Measurements from ENCODE around the gene SMARCA5.

DNA sequence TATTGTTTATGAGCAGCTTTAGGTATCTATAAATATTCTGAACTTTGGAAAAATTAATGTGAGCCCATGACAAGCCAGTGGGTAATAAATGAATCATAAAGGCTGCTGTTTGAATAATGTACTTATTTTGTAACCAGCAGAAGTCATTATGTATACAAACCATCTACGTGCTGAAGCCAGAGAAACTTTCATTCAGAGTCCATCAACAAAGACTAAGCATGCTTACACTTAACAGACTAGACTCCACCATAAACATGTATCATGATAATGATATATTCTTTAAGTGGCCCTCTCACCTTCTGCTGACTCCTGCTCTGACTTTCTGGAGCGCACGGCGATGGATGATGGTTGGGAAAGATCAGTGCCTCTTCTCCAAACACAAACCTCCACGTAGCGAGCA, 72.0 kb downstream of the SMARCA5 start:
- TF ChIP-seq ZNF121 (tag by site-specific recombination; IDR thresholded peaks at IDR 0.05) = no peak
- TF ChIP-seq ZNF302 (tag by site-specific recombination; IDR thresholded peaks at IDR 0.05; ENCODE audit: low read depth) = no peak
- TF ChIP-seq, protein P1, sequence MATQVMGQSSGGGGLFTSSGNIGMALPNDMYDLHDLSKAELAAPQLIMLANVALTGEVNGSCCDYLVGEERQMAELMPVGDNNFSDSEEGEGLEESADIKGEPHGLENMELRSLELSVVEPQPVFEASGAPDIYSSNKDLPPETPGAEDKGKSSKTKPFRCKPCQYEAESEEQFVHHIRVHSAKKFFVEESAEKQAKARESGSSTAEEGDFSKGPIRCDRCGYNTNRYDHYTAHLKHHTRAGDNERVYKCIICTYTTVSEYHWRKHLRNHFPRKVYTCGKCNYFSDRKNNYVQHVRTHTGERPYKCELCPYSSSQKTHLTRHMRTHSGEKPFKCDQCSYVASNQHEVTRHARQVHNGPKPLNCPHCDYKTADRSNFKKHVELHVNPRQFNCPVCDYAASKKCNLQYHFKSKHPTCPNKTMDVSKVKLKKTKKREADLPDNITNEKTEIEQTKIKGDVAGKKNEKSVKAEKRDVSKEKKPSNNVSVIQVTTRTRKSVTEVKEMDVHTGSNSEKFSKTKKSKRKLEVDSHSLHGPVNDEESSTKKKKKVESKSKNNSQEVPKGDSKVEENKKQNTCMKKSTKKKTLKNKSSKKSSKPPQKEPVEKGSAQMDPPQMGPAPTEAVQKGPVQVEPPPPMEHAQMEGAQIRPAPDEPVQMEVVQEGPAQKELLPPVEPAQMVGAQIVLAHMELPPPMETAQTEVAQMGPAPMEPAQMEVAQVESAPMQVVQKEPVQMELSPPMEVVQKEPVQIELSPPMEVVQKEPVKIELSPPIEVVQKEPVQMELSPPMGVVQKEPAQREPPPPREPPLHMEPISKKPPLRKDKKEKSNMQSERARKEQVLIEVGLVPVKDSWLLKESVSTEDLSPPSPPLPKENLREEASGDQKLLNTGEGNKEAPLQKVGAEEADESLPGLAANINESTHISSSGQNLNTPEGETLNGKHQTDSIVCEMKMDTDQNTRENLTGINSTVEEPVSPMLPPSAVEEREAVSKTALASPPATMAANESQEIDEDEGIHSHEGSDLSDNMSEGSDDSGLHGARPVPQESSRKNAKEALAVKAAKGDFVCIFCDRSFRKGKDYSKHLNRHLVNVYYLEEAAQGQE (tag by site-specific recombination; IDR thresholded peaks at IDR 0.05) = no peak
- TF ChIP-seq MYNN (tag by site-specific recombination; IDR thresholded peaks at IDR 0.05; ENCODE audit: borderline replicate concordance) = no peak
- no peak for TF ChIP-seq ZNF544 (tag by site-specific recombination; IDR thresholded peaks at IDR 0.05)
- TF ChIP-seq CTCF (tag by site-specific recombination; IDR thresholded peaks at IDR 0.05) = no peak
- TF ChIP-seq ZNF529 (tag by site-specific recombination; IDR thresholded peaks at IDR 0.05; ENCODE audit: insufficient replicate concordance) = no peak
- TF ChIP-seq, protein P2, sequence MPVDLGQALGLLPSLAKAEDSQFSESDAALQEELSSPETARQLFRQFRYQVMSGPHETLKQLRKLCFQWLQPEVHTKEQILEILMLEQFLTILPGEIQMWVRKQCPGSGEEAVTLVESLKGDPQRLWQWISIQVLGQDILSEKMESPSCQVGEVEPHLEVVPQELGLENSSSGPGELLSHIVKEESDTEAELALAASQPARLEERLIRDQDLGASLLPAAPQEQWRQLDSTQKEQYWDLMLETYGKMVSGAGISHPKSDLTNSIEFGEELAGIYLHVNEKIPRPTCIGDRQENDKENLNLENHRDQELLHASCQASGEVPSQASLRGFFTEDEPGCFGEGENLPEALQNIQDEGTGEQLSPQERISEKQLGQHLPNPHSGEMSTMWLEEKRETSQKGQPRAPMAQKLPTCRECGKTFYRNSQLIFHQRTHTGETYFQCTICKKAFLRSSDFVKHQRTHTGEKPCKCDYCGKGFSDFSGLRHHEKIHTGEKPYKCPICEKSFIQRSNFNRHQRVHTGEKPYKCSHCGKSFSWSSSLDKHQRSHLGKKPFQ (tag by site-specific recombination; IDR thresholded peaks at IDR 0.05) = no peak
- no peak for TF ChIP-seq BCL11A (tag by site-specific recombination; IDR thresholded peaks at IDR 0.05; ENCODE audit: low read depth)
- no peak for TF ChIP-seq ELK4 (IDR thresholded peaks at IDR 0.05; ENCODE audit: borderline replicate concordance, low read depth, low read length)
